Measurements from ENCODE around the gene CNTD1. TPM values are rescaled to one million over a fixed set of nuclear protein-coding genes. Genes with fewer than 3 reads are reported as not detected.

Gene CNTD1
- total RNA-seq, 1 donor from 2014 or later: 0.05 TPM

GRCh38 chr17:42804918-42805367 is 6.3 kb downstream of the CNTD1 start:
- peak; percentile 41 for DNase-seq (ENCODE audit: low read depth)

- DNase-seq (ENCODE audit: low read depth): no peak
Observed at GRCh38 chr17:42806249-42806648, 7.6 kb downstream of the CNTD1 start.

- DNase-seq (ENCODE audit: low read depth): peak; percentile 61
Observed at GRCh38 chr17:42809250-42809649, 10.6 kb downstream of the CNTD1 start.

GRCh38 chr17:42814633-42815399 is 16.2 kb downstream of the CNTD1 start:
- DNase-seq (ENCODE audit: low read depth): no peak

- no peak for DNase-seq (ENCODE audit: low read depth)
Observed at GRCh38 chr17:42817866-42818265, 19.2 kb downstream of the CNTD1 start.

- no peak for DNase-seq (ENCODE audit: low read depth)
Observed at GRCh38 chr17:42818379-42818778, 19.7 kb downstream of the CNTD1 start.

- DNase-seq (ENCODE audit: low read depth): peak; percentile 49
Observed at GRCh38 chr17:42819939-42820535, 21.4 kb downstream of the CNTD1 start.

GRCh38 chr17:42821176-42821575 is 22.5 kb downstream of the CNTD1 start:
- DNase-seq (ENCODE audit: low read depth): no peak

- DNase-seq (ENCODE audit: low read depth): no peak
Observed at GRCh38 chr17:42827472-42827871, 28.8 kb downstream of the CNTD1 start.

- DNase-seq (ENCODE audit: low read depth): no peak
Observed at GRCh38 chr17:42830971-42831370, 32.3 kb downstream of the CNTD1 start.

GRCh38 chr17:42832213-42832933 is 33.7 kb downstream of the CNTD1 start:
- no peak for DNase-seq (ENCODE audit: low read depth)

- DNase-seq (ENCODE audit: low read depth): peak; percentile 68
Observed at GRCh38 chr17:42832934-42833766, 34.5 kb downstream of the CNTD1 start, which contains the start of gene PSME3. TSS of gene PSME3 (plus strand) at chr17:42833397. CDS start at chr17:42833632, 235 bp downstream.

GRCh38 chr17:42833767-42834422 is 35.2 kb downstream of the CNTD1 start:
- no peak for DNase-seq (ENCODE audit: low read depth)

GRCh38 chr17:42835732-42836131 is 37.1 kb downstream of the CNTD1 start:
- peak; percentile 34 for DNase-seq (ENCODE audit: low read depth)

GRCh38 chr17:42841975-42842685 is 43.5 kb downstream of the CNTD1 start:
- no peak for DNase-seq (ENCODE audit: low read depth)

- peak; percentile 63 for DNase-seq (ENCODE audit: low read depth)
Observed at GRCh38 chr17:42843358-42843934, 44.8 kb downstream of the CNTD1 start.

GRCh38 chr17:42844271-42844670 is 45.6 kb downstream of the CNTD1 start, which contains the start of gene AOC2:
TSS of gene AOC2 (plus strand) at chr17:42844580. CDS start at chr17:42844627, 47 bp downstream.
- DNase-seq (ENCODE audit: low read depth): no peak

- DNase-seq (ENCODE audit: low read depth): no peak
Observed at GRCh38 chr17:42844761-42845555, 46.3 kb downstream of the CNTD1 start.

GRCh38 chr17:42845556-42845917 is 46.9 kb downstream of the CNTD1 start:
- no peak for DNase-seq (ENCODE audit: low read depth)
